Right cardiac atrium (tissue), 5 donors: ENCODE results near the gene ART5. TPM values are rescaled to one million over a fixed set of nuclear protein-coding genes. Genes with fewer than 3 reads are reported as not detected.
A peak's percentile ranks its signal among the peaks of the same experiment; 100 is the strongest.

Source experiments
- ATAC-seq, 2 donors: fragments of 200-7000 bp; cut with Tn5 transposase; one replicate each; pipeline versions ENCODE4 v1.8.0 to v1.9.1; 2020; ENCODE audit warnings: moderate library complexity in 2 of 2, mild to moderate bottlenecking in 1 of 2
- DNase-seq, 3 donors: peaks; one replicate each; pipeline ENCODE4 v3.0.0-alpha.2; 2020
- H3K27ac ChIP-seq: one replicate; pipeline ENCODE4 v1.5.1; 2013; ENCODE audit warnings: mild to moderate bottlenecking, low read length, control low read depth, moderate library complexity
- H3K27me3 ChIP-seq: one replicate; pipeline ENCODE4 v1.6.1; 2013; ENCODE audit not compliant: control insufficient read depth, insufficient read depth
- H3K4me1 ChIP-seq: one replicate; pipeline ENCODE4 v1.6.1; 2013; ENCODE audit warnings: low read length; ENCODE audit not compliant: control insufficient read depth, insufficient read depth
- H3K4me3 ChIP-seq: one replicate; pipeline ENCODE4 v1.5.1; 2013; ENCODE audit warnings: low read length, control low read depth
- H3K9me3 ChIP-seq: one replicate; pipeline ENCODE4 v1.6.1; 2013; ENCODE audit warnings: low read length; ENCODE audit not compliant: control insufficient read depth
- WGBS: extraction: QIAGEN DNeasy Blood & Tissue Kit; methylation state at CpG from one replicate; pipeline ENCODE4 v1.1.7; 2013; 5-methylcytosine and 5-hydroxymethylcytosine counted together
- intact Hi-C, 4 donors: fragments of 100-400 bp; cut with DNase I; formaldehyde crosslinking; loops; one replicate each; pipeline versions ENCODE4 v1.11.0 to v1.14.0; 2022 to 2023
- polyA plus RNA-seq: library from polyadenylated mRNA; stranded (reverse); fragments of 200-250 nt; gene quantifications from one replicate; pipeline ENCODE4 v1.2.3, GENCODE V29; 2013
- total RNA-seq, 4 donors: library from RNA; stranded (reverse); fragmentation: NEBNext Ultra II Directional; extraction: Animal tissue kit (Norgen Biotek cat#: 25700); gene quantifications; one replicate each; pipeline ENCODE4 v1.2.1, GENCODE V29; 2021
- donor health status: healthy with polysubstance abuse.
- donor health status: DM: no; HTN: yes; CAD: no.
- donor health status: DM: no; HTN: no; CAD: no.
- donor health status: DM: no; HTN: yes; CAD: no; lungs with severe emphysema.
- donor health status: DM: yes; HTN: yes; CAD: no.

ART5 gene
- total and polyA plus RNA-seq, 5 donors: 0.47 to 2.5 (median 1.1) TPM

DNA sequence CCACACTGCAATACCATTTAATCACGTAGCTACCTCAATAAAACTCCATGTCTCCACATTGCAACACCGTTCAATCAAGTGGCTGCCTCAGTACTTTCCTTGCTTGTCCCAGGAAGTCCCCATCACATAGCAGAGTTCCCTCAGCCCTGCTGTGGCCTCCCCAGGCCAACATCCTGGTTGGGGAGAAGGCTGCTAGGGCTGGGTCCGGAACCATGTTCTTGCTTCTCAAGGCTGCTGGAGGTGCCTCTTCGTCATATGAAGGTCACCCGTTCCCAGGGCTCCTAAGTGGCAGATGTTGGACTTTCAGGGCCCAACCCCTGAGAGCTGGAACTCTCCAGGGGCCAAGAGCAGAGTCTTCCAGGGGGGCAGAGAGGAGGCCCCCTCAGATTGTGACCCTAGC, 3.3 kb downstream of the ART5 start:
- ATAC-seq (no peak), DNase-seq (no peak)
- Histone ChIP-seq H3K9me3 (no peaks in the 10 kb centered on the region), H3K27me3 (no peaks in the 10 kb centered on the region), H3K4me3 (no peak overlapping the region), H3K27ac (no peak overlapping the region), H3K4me1 (no peaks in the 10 kb centered on the region)
- 89% methylated on average over 5 of the region's 5 CpGs for WGBS
- intact Hi-C loops: no loop called here

DNA sequence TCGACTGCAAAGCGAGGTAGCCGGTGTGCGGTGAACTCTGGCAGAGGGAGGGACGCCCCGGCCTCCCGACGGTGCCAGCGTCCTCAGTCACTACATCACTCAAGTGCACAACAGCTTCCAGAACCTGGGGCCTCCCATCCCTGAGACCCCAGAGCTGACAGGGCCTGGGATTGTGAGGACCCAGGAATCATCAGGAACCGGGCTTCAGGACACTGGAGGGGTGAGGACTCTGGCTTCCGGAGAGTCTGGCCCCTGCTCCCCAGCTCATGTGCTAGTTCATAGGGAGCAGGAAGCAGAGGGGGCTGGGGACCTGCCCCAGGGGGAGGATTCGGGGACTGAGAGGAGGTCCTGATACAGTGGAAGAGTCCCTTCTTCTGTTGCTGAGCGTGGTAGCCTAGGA, 4.6 kb downstream of the ART5 start:
- WGBS: 82% methylated on average over 13 of the region's 13 CpGs
- Histone ChIP-seq H3K4me1 (no peaks in the 10 kb centered on the region), H3K27ac (no peak overlapping the region), H3K27me3 (no peaks in the 10 kb centered on the region), H3K4me3 (no peak overlapping the region), H3K9me3 (no peaks in the 10 kb centered on the region)
- DNase-seq (no peak), ATAC-seq (no peak)
- intact Hi-C loops: no loop called here

DNA sequence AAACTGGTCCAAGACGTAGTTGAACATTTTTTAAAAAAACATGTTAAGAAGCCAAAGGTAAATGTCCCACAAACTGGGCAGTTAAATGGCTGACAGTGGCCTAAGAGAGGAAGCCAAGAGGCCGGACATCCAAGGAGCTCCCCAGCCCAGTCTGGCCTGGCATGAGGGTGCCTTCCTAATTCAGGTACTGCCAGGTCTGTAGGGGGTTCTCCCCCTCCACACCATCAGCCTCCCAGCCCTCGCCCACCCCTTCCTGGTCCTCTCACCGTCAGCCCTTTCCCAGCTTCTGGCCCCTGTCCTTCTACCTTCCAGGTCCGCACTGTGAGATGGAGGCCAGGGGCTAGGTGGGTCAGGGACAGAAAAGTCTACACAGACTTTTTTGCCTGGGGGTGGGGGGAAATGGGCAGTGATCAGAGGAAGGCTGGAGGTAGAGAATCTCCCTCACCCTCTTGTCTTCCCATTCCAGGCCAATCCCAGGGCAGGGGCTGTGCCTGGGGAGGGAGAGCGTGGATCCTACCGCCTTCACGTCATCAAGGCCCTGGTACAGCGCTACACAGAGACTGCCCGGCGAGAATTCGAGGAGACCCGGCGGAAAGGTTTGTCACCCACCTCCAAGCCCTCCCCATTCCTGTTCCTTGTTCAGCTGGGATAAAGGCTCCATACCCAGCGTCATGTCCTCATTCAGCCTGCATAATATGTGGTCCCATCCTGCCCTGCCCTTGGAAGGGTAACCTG, 6.0 kb downstream of the ART5 start:
- WGBS: 91% methylated on average over 15 of the region's 15 CpGs
- Histone ChIP-seq H3K9me3 (no peaks in the 10 kb centered on the region), H3K27me3 (no peaks in the 10 kb centered on the region), H3K4me1 (no peaks in the 10 kb centered on the region), H3K27ac (no peak overlapping the region), H3K4me3 (no peak overlapping the region)
- intact Hi-C loops: no loop called here
- no peak for ATAC-seq
- DNase-seq: no peak

DNA sequence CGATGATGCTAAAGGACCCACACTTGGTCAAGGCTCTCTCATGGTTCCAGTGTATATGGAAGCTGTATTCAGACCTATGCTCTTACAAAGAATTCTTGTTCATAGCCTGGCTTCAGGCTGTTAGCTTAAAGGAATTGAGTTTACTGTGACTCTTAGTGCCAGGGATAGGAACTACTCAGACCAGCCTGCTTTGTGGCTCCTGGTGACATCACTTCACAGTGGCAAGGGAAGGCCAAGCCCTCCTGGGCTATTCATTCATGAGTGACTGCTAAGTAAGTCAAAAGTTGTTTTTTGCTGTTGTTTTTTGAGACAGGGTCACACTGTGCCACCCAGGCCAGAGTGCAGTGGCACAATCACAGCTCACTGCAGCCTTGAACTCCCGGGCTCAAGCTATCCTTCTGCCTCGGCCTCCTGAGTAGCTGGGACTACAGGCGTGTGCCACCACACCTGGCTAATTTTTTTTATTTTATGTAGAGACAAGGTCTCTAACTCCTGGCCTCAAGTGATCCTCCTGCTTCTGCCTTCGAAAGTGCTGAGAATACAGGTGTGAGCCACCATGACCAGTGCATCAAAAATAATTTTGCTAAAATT, 9.6 kb downstream of the ART5 start:
- ATAC-seq (no peak), DNase-seq (no peak)
- Histone ChIP-seq H3K4me3 (no peak overlapping the region), H3K27me3 (no peaks in the 10 kb centered on the region), H3K9me3 (no peaks in the 10 kb centered on the region), H3K4me1 (no peaks in the 10 kb centered on the region), H3K27ac (no peak overlapping the region)
- 90% methylated on average over 5 of the region's 5 CpGs for WGBS
- intact Hi-C loops: no loop called here

DNA sequence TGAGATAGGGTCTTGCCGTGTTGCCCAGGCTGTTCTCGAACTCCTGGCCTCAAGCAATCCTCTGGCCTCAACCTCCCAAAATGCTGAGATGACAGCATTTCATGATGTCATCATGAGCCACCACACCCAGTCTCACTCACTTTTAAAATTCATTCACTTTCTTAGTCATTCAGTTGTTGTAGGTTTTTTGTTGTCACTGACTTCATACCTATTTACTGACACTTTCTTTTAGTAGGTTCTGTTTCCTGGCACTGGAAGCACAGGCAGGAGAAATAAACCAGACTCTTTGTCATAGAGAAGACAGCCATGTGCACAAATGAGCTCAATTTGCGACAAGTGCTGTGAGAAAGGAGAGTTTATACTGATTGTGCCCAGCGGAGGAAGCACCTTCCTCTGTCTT, 10.5 kb downstream of the ART5 start:
- Histone ChIP-seq H3K9me3 (no peaks in the 10 kb centered on the region), H3K4me3 (no peak overlapping the region), H3K4me1 (no peaks in the 10 kb centered on the region), H3K27me3 (no peaks in the 10 kb centered on the region), H3K27ac (no peak overlapping the region)
- ATAC-seq (no peak), DNase-seq (no peak)
- intact Hi-C loops: no loop called here
- WGBS: 78% methylated on average over 4 of the region's 4 CpGs

DNA sequence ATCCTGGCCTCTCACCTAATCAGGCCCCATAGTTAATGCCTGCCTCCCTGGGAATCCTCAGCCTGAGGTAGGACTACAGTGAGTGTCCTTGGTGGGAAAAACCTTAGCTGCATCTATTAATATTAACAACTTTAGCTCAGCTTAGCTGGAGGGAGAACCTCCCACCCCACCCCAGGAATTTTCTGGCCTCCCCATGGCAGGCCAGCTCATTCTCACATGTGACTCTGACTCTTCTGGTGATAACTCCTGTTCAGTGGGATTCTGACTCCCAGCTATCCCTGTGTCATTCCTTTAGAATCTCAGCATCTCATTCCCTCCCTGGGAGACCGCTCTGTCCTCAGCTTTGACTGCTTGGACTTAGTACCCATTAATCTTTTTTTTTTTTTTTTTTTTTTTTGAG, 14.5 kb downstream of the ART5 start:
- no peaks in the 10 kb centered on the region for H3K4me1 ChIP-seq
- intact Hi-C loops: no loop called here
- no peaks in the 10 kb centered on the region for H3K9me3 ChIP-seq
- no peak overlapping the region for H3K27ac ChIP-seq
- 100% methylated on average over 1 of the region's 1 CpG for WGBS
- H3K27me3 ChIP-seq: no peaks in the 10 kb centered on the region
- DNase-seq (no peak), ATAC-seq (peak in 1 of 2 donors; percentile 50)
- H3K4me3 ChIP-seq: no peak overlapping the region

DNA sequence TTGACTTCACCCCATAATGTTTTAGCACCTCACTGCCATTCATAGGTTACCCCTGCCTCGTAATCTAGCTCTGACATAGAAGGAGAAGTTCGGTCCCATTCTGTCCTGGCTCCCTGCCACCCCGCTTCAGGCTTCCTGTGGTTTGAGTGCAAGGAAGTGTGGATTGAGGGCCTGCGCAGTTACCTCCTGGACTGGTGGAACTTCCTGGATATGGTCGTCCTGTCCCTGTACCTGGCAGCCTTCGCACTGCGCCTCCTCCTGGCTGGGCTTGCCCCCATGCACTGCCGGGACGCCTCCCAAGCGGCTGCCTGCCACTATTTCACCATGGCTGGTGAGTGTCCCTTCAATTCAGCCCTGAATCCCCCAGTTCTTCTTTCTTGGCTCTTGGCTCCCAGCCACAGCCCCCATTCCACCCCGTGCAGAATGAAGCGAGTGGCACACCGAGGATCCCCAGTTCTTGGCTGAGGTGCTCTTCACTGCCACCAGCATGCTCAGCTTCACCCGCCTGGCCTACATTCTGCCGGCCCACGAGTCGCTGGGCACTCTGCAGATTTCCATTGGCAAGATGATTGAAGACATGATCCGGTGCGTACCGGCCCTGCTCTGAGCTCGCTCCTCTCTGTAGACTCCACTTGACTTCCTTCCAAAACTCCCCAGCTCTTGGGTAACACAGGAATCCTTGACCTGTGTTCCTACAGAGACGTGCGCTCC, 15.4 kb downstream of the ART5 start:
- Histone ChIP-seq H3K4me3 (no peak overlapping the region), H3K27ac (no peak overlapping the region), H3K9me3 (no peaks in the 10 kb centered on the region), H3K4me1 (no peaks in the 10 kb centered on the region), H3K27me3 (no peaks in the 10 kb centered on the region)
- intact Hi-C loops: no loop called here
- peak; percentile 64 to 86 (median 81) for DNase-seq
- WGBS: 74% methylated on average over 23 of the region's 23 CpGs
- peak; percentile 31 to 40 for ATAC-seq

DNA sequence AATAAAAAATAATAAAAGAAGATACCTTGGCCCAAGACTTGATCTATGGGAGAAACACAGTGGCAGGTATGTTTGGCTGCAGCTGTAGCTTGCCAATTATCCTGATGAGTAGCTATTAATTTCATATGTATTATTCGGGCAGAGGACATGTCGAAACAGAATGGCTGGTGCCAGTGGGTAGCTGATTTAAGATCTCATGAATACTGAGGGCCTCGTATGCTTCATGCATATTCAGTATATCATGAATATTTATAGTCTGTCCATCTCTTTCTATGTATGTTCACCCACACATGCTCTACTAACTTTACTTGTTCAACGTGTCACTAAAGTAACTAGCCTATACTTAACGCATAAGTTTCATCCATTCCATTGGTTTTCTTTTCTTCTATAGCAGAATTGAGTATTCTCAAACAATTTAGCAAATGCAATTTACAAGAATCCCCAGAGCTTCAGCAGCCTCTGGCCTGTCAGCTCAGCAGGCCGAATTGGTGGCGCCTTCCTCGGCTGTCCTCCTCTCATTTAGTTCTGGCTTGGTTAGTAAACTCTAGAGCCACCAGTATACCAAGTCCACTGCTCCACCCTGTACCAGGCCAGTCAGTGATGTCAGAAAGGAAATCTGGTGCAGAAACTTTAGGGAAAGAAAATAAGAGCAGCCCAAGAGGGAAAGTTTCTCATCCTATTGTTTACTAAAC, 17.9 kb downstream of the ART5 start:
- intact Hi-C loops: no loop called here
- no peaks in the 10 kb centered on the region for H3K9me3 ChIP-seq
- ATAC-seq: no peak
- no peaks in the 10 kb centered on the region for H3K27me3 ChIP-seq
- no peak overlapping the region for H3K27ac ChIP-seq
- H3K4me3 ChIP-seq: no peak overlapping the region
- WGBS: 64% methylated on average over 8 of the region's 8 CpGs
- no peaks in the 10 kb centered on the region for H3K4me1 ChIP-seq
- DNase-seq: peak in 1 of 3 donors; percentile 7

DNA sequence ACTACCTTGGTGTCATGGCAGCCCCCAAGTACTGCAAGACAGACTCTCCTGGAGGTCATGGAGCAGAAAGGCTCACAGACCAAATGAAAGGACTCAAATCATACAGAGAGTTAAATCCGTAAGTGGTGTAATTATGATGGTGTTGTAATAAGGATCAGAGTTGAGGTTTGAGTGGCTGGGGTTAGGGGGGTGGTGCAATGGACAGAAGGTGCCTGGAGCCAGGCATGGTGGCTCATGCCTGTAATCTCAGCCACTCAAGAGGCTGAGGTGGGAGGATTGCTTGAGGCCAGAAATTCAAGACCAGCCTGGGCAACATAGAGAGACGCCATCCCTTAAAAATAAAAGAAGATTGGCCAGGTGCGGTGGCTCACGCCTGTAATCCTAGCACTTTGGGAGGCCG, 18.7 kb downstream of the ART5 start:
- H3K9me3 ChIP-seq: no peaks in the 10 kb centered on the region
- intact Hi-C loops: no loop called here
- 91% methylated on average over 5 of the region's 5 CpGs for WGBS
- DNase-seq (peak in 1 of 3 donors; percentile 2), ATAC-seq (no peak)
- H3K27me3 ChIP-seq: no peaks in the 10 kb centered on the region
- H3K27ac ChIP-seq: no peak overlapping the region
- H3K4me1 ChIP-seq: no peaks in the 10 kb centered on the region
- H3K4me3 ChIP-seq: no peak overlapping the region

DNA sequence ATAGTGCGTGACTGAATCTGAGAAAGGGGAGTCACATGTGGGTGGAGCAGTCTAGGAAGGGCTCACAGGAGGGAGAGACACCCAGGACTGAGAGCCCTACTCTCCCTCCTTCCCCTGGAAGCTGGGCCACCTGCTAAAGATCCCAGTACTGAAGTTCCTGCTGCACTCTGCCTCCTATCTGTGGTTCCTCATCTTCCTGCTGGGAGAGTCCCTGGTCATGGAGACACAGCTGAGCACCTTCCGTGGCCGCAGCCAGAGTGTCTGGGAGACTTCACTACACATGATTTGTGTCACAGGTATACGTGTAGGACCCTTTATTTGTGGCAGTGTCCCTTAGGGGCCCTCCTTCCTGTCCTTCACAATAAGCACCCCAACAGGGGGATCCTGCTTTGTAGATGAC, 19.3 kb downstream of the ART5 start:
- no peaks in the 10 kb centered on the region for H3K4me1 ChIP-seq
- 73% methylated on average over 4 of the region's 4 CpGs for WGBS
- H3K27ac ChIP-seq: no peak overlapping the region
- DNase-seq (peak in 1 of 3 donors; percentile 6), ATAC-seq (no peak)
- H3K27me3 ChIP-seq: no peaks in the 10 kb centered on the region
- no peaks in the 10 kb centered on the region for H3K9me3 ChIP-seq
- intact Hi-C loops: no loop called here
- no peak overlapping the region for H3K4me3 ChIP-seq

DNA sequence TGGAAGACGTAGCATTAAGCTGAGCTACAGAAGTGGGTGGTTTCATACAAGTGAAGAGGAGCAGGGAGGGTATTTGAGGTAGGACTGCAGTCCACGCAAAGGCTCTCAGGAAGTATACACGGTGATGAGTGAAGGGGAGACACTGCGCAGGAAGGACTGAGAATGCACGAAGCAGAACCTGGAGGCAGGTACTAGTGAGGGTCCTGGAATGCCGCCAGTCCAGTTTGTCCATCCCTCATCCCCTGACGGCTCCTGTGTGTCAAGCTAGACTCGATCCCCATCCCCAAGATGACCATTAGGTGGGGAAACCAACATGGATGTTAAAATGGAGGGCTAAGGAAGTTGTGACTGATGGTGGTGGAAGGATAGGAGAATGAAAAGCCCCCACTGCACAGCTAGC, 23.8 kb downstream of the ART5 start:
- DNase-seq (no peak), ATAC-seq (no peak)
- no peaks in the 10 kb centered on the region for H3K27me3 ChIP-seq
- H3K4me1 ChIP-seq: no peaks in the 10 kb centered on the region
- no peaks in the 10 kb centered on the region for H3K9me3 ChIP-seq
- H3K27ac ChIP-seq: no peak overlapping the region
- WGBS: 86% methylated on average over 8 of the region's 8 CpGs
- intact Hi-C loops: no loop called here
- no peak overlapping the region for H3K4me3 ChIP-seq
